ENCODE data around the gene TBCK. TPM values are rescaled to one million over a fixed set of nuclear protein-coding genes. Genes with fewer than 3 reads are reported as not detected.

TBCK gene
- polyA plus RNA-seq, 4 donors, result 41.4 to 68.6 (median 60.7) TPM

DNA sequence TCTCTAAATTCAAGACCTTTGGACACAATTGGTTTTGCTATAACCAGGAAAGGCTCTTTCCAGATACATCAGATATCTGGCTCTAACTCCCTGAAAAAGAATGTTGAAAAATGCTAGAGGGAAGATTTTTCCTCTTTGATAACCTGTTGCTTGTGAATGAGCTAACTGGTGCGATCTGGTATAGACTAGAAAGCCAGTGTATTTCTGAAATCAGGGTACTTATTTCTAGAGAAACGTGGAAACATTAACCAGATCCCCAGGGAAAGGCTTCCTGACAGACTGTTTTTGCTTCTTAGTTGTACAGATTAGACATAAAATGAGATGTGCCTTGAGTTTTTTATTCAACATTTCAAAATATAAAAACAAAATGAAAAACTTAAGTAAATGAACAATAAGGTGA is 313.0 kb downstream of the TBCK start:
- DNase-seq (ENCODE audit: low read depth in 4 of 4, low spot score in 3 of 4), result no peak

DNA sequence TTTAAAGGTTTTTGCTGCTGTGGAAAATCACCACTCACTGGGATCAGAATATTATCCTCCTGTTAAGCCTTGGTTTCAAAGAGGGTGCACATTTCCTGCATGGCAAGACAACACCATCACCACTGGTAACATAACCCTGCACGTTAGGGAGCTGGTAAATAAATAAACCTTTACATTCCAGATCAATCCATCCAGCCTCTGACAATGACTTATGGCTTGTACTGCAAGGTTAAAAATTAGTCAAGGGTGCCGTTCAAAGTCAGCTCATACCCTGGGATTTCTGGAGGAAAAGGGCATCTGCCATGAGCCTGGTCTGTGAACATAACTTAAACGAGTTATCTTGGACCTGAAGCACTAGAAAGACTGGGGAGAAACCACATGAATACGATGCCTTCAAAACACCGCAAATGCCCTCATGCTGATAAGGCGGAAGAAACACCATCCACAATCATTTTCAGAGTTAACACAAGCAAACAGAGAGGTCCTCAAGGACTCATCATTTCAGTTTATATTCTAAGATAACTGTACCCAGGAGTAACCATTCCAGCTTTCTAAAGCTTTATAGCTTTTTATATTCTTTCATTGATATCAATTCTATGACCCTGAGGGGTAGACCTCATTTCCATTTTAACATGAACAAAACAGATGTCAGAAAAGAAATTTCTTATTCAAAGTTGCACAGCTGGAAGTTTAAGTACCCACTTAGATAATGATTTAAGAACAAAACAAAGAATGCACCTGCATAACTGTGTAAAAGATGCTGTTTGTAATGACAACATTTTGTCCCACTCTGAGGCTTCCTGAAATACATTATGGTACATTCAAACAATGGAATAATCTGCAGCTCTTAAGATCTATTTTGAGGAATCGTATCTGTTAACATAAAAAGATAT is 317.6 kb downstream of the TBCK start:
- DNase-seq (ENCODE audit: low read depth in 4 of 4, low spot score in 3 of 4), result no peak

DNA sequence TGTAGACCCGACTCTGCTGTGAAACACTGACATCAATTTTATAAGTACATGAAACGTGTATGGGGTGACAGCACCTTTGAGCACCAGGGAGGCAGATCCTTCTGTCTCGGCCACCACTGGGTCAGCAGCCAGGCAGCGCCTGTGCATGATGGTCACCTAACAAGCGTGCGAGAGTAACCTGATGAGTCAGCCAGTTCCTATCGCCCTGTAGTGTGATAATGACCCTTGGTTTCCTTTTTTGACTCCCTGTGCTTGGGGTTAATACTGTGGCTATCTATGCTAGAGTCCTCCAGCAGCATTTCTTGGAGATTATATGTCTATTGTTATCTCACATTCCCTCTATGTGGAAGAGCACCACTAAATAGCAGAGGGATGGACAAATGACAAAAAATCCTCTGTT is 319.2 kb downstream of the TBCK start:
- DNase-seq (ENCODE audit: low read depth in 4 of 4, low spot score in 3 of 4), result no peak

DNA sequence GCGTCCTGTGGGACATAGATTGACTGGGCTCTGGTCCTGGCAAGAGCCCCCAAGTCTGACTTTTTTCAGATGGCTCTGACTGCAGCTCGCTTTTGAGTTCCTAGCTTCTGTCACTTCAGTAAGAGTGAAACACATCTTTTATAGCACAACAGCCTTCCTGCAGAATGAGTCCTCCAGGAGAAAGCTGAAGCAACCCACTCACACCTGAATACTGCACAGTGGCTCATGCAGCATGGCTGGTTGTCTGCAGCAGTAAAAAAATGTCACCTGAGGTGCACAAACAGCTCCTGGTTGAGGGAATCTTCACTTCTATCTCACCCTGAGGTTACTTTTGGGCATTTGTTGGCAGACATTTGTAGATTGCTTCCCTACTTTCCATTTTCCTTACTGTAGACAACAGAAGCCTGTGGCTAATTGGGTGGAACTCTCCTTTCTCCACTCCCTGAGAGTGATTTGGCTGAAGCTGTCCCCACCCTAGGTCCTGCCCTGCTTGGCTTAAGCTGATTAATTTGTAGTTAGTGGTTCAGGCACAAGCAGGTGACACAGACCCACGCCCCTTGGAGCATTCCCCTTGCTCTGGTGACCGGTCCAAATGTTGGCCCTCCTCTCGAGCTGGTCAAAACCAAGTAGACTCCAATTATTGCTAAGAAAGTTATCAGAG is 321.0 kb downstream of the TBCK start:
- DNase-seq (ENCODE audit: low read depth in 4 of 4, low spot score in 3 of 4), result no peak

DNA sequence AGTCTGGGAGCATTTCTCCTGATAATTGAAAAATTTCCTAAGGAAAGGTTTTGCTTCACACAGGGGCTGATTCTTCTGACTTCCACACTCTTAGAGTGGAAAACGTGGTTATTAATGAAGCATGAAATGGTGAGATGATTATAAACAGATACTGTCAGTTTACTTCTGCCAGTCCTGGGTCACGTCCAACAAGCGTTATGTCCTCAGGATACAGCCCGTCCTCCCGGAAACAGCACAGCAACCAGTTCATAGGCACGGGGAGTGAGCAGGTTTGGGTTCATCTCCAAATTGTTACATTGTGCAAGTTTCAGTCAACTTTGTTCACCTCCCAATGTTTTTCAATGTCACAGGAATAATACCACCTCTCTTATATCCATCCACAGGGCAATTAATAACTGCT is 321.9 kb downstream of the TBCK start:
- no peak for DNase-seq (ENCODE audit: low read depth in 4 of 4, low spot score in 3 of 4)

DNA sequence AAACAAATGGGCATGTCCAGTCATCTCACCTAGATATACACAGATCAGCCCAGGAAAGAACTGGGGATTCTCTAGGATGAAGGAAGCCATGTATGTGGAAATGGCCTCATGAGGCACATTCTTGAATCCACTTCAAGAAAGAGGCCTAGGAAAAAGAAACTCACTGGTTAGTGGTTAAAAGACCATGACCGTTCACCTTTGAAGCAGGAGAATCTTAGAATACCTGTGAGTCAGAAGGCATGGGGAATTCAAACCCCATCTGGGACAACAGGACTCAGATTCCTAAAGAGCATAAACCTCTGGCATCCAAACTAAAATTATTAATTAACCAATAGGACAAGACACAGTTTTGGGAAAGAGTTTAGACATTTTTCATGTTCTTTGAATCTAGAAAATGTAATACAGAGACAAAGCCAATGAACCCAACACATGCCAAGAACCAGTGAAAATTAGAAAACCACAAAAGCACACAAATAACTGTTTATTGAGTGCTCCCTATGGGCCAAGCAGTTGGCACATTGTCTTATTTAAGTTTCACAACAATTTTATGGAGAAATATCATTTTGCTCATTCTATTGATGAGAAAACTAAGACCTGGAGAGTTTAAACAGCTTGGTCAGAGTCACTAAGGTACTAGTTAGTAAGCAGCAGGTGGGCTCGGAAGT is 323.2 kb downstream of the TBCK start:
- DNase-seq (ENCODE audit: low read depth in 4 of 4, low spot score in 3 of 4), result no peak

DNA sequence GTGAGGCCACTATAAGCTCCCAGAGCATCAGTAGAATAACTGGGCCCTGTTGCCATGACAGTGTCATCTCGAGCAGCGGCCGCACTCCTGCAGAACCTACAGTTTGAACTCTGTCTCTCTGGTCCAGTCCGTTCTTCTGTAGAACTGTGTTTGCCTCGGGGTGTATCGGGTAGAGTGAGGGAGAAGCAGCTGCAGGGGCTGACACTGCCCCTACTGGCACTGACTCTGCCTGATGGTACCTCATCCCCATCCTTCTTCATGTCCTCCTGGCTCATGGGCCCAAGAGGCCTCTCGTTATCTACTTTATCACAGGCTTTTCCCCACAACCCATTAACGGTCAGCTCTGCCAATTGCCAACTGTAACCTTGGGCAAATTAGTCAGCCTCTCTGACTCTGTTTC is 324.3 kb downstream of the TBCK start:
- DNase-seq (ENCODE audit: low read depth in 4 of 4, low spot score in 3 of 4), result no peak

Other genes with a start within 250 kb of the TBCK start
- gene AIMP1, start 341 bp upstream of the TBCK start, polyA plus RNA-seq (ENCODE audit: insufficient read length in 4 of 4), result 10 to 100 TPM; 49.1 to 86.6 (median 72.3) TPM
- not detected for gene GIMD1, start 52.6 kb upstream of the TBCK start, polyA plus RNA-seq (ENCODE audit: insufficient read length in 4 of 4)

Measured in left renal pelvis (tissue), 4 donors.